HG02981 (cell line): ENCODE data around the gene RAI1.

Experiments used
- ATAC-seq: cut with Tn5 transposase; IDR thresholded peaks from one replicate; pipeline ENCODE4 v1.9.1; 2021; ENCODE audit warnings: mild to moderate bottlenecking, moderate library complexity; ENCODE audit not compliant: unreplicated experiment

Gene RAI1

GRCh38 chr17:17698371-17698770, 17.1 kb downstream of the RAI1 start:
- no peak for ATAC-seq

DNA sequence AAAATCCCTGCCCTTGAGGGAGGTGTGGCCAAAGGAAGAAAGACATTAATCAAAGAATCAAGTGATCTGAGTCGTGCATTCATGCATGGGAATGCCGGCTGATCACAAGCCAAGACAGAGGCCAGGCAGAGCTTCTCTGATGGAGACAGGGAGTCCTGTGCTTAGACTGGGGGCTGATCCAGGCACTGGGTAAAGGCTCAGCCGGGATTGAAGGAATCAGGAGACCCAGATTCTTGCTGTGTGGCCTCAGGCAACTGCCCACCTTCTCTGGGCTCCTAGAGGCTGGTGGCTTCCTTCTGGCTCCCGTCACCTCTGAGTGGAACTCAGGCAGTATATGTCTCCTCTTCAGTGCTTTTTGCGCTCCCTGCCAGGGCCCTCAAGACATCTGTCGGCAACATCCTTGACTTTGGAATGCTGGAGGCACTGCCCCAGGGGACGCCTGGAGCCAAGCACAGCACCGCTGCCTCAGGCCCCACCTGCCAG, 17.7 kb downstream of the RAI1 start:
- ATAC-seq = no peak

- no peak for ATAC-seq
Measured at GRCh38 chr17:17699491-17699890, 18.2 kb downstream of the RAI1 start.

DNA sequence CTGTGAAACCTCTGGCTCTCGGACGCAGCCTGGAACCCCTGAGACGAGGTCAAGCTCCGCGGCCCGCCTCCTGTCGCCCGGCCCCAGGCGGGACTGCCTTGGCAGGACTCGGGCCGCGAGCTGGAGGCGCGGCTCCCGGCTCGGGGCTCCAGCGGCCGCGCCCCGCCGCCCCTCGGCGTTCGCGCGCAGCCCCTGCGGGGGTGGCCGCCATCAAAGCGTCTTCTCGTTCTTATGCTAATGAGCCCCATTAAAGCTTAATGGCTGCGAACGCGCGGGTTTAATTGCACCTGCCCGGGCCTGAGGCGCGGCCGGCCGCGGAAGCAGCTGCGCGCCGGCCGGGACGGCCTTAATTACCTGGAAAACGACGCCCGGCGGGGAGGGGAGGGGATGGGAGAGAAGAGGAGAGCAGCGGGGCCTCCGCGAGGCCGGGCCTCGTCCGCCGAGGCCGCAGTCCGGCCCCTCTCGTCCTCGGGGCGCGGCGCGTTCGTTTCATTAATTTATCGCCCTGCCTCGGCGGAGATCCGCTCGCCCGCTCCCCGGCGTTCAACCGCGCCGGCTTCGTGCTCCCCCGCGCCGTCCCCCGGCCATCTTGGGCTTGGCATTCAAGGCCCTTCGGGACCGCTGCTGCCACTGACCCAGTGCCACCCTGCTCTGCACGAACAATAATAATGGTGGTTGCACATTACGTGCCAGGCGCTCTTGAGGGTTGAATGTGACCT, 19.2 kb downstream of the RAI1 start:
- ATAC-seq = no peak

GRCh38 chr17:17701112-17701511, 19.9 kb downstream of the RAI1 start:
- no peak for ATAC-seq

GRCh38 chr17:17701658-17702057, 20.4 kb downstream of the RAI1 start:
- no peak for ATAC-seq

- no peak for ATAC-seq
Measured at GRCh38 chr17:17702449-17703139, 21.3 kb downstream of the RAI1 start.

GRCh38 chr17:17703140-17703919, 22.1 kb downstream of the RAI1 start:
- no peak for ATAC-seq

DNA sequence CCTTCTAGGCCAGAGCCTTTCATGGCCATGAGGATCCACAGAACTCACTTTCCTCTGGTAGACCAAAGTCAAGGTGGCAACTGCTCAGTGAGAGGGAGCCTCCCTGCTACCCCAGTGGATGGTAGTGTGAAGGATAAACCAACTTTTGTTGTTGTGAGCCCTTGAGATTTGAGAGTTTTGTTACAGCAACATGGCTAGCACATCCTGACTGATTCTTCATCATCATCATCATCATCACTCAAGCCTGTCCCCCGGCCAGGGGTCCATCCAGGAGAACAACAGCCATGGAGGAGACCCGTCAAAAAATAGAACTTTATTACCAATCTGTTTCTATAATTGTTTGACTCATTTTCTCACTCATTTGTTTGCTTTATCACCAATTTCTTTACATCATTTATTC, 23.7 kb downstream of the RAI1 start:
- no peak for ATAC-seq

DNA sequence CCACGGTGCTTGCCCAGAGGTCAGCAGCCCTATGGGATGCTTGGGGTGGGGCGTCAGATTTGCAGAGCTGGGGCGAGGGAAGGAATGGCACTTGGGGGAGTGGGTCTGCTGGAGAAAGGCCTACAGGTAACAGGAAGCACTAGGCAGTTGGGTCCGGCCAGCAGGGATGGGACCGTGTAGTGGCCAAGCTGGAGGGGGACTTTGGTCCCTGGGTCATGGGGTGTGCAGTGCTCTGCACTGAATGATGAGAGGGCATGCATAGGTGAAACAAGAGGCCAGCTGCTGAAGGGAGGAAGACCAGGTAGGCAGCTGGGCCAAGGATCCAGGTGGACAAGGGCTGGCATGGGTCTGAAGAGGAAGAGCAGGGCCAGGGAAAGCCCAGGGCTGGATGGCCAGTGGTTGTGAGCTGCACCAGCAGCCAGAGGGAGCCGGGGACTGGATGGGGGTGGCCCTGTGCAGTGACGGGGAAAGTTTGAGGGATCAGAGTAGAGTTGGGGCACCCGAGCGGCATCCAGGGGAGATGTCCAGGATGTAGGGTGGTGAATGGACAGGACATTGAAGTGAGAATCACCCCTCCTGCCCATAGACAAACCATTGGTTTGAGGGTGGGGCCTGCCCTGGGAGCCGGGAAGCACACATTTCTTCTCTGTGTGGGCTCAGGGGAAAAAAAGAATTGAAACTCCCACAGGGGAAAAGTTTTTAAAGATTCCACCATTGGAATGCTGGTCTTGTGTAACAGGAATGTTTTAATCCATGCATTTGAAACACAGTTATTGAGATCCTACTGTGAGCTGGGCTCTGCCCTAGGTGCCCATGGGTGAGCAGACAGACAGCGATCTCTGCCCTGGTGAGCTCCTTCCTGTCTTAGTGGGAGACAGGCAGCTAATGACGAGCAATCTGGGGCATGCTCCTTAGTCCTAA, 25.1 kb downstream of the RAI1 start:
- ATAC-seq = no peak

DNA sequence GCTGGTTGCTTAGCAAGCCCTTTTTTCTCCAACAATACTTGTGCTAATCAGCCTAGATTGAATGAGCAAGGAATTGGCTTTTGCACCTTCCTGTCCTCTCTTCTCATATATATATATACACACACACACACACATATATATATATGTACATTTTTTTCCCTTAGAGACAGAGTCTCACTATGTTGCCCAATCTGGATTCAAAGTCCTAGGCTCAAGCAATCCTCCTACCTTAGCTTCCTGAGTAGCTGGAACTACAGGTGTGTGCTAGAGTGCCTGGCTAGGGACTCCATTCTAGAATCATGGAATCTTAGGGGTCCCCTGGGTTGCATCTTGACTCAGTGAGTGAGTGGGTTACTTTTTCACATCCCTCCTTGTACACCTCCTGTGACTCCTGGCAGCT, 27.0 kb downstream of the RAI1 start:
- no peak for ATAC-seq

GRCh38 chr17:17708816-17709215, 27.6 kb downstream of the RAI1 start:
- ATAC-seq = no peak

DNA sequence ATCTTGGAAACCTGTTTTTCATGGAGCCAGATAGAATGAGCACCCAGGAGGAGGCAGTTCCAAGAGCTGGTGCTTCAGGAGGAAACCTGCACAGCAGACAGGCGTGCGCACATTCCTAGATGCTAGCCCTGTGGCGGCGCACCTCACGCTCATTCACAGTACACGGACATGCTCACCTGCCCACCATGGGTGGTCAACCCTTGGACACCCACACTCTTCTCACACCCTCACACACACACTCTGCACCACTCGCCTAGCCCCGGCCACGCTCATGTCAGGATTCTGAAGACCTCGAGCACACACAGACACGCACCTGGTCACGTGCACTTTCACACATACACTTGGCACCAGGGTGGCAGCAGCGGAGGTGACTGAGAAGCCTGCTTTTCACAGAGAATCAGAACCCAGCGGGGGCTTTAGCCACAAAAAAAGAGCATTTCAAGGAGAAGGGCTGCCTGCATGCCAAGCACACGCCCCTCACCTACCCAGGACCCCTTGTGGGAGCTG, 28.6 kb downstream of the RAI1 start:
- no peak for ATAC-seq

GRCh38 chr17:17710355-17710727, 29.1 kb downstream of the RAI1 start:
- no peak for ATAC-seq

DNA sequence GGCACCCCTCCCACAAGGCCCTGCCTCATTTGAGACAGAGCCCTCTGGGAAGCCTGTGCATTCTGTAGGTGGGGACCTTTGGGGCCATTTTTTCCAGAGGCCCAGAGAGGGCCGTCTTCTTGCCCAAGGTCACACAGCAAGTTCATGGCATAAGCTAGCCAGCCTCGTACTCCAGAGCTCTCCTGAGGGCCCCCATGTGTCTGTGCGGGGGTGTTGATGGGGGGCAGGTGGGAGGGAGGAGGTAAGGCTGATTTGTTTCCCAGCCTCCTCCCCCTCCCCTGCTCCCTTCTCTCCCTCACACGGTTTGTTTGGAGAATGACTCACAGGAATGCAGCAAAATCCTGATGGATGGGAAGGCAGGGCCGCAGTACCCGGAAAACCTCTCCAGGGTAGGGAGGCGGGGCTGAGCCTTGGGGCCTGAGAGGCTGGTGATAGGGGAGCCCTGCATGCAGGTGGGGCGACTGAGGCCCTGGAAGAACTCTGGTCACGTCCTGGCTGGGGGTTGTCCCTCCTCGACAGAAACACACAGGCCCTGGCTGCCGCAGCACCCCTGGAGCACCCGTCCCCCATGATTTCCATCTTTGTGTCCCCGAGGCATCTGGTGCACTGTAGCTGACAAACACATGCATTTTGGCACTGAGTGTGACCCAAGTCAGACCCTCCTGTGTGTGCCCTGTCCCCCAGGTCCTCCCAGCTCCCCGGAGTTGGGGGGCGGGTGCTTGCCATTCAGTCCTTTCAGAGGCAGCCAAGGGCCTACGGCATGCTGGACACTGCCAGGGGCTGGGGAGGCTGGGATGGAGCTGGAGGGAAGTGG, 29.7 kb downstream of the RAI1 start:
- ATAC-seq = no peak

- no peak for ATAC-seq
Measured at GRCh38 chr17:17711641-17712162, 30.4 kb downstream of the RAI1 start.

GRCh38 chr17:17712268-17712924, 31.1 kb downstream of the RAI1 start:
- peak; percentile 89 for ATAC-seq

GRCh38 chr17:17713839-17714238, 32.6 kb downstream of the RAI1 start:
- no peak for ATAC-seq
